ENCODE results near the gene NRCAM.

GRCh38 chr7:108147031-108147563 is 309.1 kb downstream of the NRCAM start:
- no peak for TF ChIP-seq GATA2 (IDR thresholded peaks at IDR 0.05; ENCODE audit: low read depth, low read length)
- TF ChIP-seq GATA3 (IDR thresholded peaks at IDR 0.05; ENCODE audit: low read depth, low read length) = no peak
